Kidney (tissue), 14 donors: ENCODE measurements around the gene ARF6. TPM values are rescaled to one million over a fixed set of nuclear protein-coding genes. Genes with fewer than 3 reads are reported as not detected.
A peak's percentile ranks its signal among the peaks of the same experiment; 100 is the strongest.

Source experiments
- DNase-seq, 5 donors: peaks; one replicate each; pipeline ENCODE4 v3.0.0-alpha.2; 2013 to 2020
- FAIRE-seq: peaks from 2 replicates; lab custom pipeline; 2012; peaks lifted over from hg19 to GRCh38; lab: Jason Lieb, UNC
- H3K27ac ChIP-seq, 2 donors: one replicate each; pipeline ENCODE4 v1.7.0; 2013; ENCODE audit warnings: low read depth in 2 of 2, low read length in 2 of 2, inconsistent platforms in 1 of 2
- H3K27me3 ChIP-seq: one replicate; pipeline ENCODE4 v1.7.1; 2013; ENCODE audit warnings: low read length, inconsistent platforms; ENCODE audit not compliant: control insufficient read depth, insufficient read depth
- H3K36me3 ChIP-seq, 3 donors: one replicate each; pipeline versions ENCODE4 v1.7.0 to v1.7.1; 2013; ENCODE audit warnings: low read length in 3 of 3, control low read depth in 1 of 3, inconsistent platforms in 1 of 3; ENCODE audit not compliant: insufficient read depth in 3 of 3, control insufficient read depth in 2 of 3
- H3K4me1 ChIP-seq, 3 donors: one replicate each; pipeline versions ENCODE4 v1.7.0 to v1.7.1; 2013; ENCODE audit warnings: low read length in 3 of 3, inconsistent platforms in 1 of 3, low read depth in 1 of 3; ENCODE audit not compliant: control insufficient read depth in 2 of 3, insufficient read depth in 2 of 3
- H3K4me3 ChIP-seq, 3 donors: one replicate each; pipeline versions ENCODE4 v1.7.0 to v1.8.1; 2013; ENCODE audit warnings: low read length in 3 of 3, control low read depth in 1 of 3, inconsistent platforms in 1 of 3
- H3K9ac ChIP-seq, 3 donors: one replicate each; pipeline versions ENCODE4 v1.7.0 to v1.7.1; 2013; ENCODE audit warnings: low read length in 3 of 3, control low read depth in 1 of 3, inconsistent platforms in 1 of 3
- H3K9me3 ChIP-seq, 3 donors: one replicate each; pipeline versions ENCODE4 v1.7.0 to v1.7.1; 2013; ENCODE audit warnings: low read length in 3 of 3, control low read depth in 1 of 3, inconsistent platforms in 1 of 3; ENCODE audit not compliant: control insufficient read depth in 2 of 3, insufficient read depth in 1 of 3
- CTCF ChIP-seq: IDR thresholded peaks from 3 replicates; pipeline ENCODE4 v1.5.1; 2012; ENCODE audit warnings: mild to moderate bottlenecking, moderate library complexity, borderline replicate concordance; ENCODE audit not compliant: insufficient read depth; ENCODE audit errors: extremely low read depth
- intact Hi-C: fragments of 100-400 bp; cut with DNase I; formaldehyde crosslinking; loops from one replicate; pipeline ENCODE4 v1.11.1; 2022
- polyA plus RNA-seq: library from polyadenylated mRNA; stranded (reverse); fragments of 350-450 nt; fragmentation: Illumina TruSeq; extraction: RNeasy Lipid Tissue Mini Kit (QIAGEN cat#74804); gene quantifications from one replicate; pipeline ENCODE4 v1.2.3, GENCODE V29; 2014; ENCODE audit warnings: low read depth, low replicate concordance; ENCODE audit not compliant: insufficient read depth
- total RNA-seq: library from RNA; stranded (reverse); fragmentation: NEBNext Ultra II Directional; extraction: Animal tissue kit (Norgen Biotek cat#: 25700); gene quantifications from one replicate; pipeline ENCODE4 v1.2.1, GENCODE V29; 2021
- donor health status: control.
- donor health status: control.
- donor health status: control.
- donor health status: control.
- donor health status: control.
- donor health status: DM: yes; HTN: yes; CAD: no.
- donor health status: Normal renal cell carcinoma (clear cell type).

The ARF6 gene
- total and polyA plus RNA-seq, 2 donors from 2014 or later, result 38.9 to 87.1 TPM

GRCh38 chr14:49876563-49877127, 16.2 kb upstream of the ARF6 start:
- intact Hi-C loops, result no loop called here
- Histone ChIP-seq H3K27me3 (no peaks in the 10 kb centered on the region), H3K9me3 (no peaks in the 10 kb centered on the region), H3K27ac (no peak overlapping the region), H3K4me3 (no peak overlapping the region), H3K9ac (no peak overlapping the region), H3K36me3 (no peaks in the 10 kb centered on the region), H3K4me1 (peaks cover 0 to 8% (median 2%) of the 10 kb centered on the region in 3 donors)
- TF ChIP-seq CTCF, result no peak
- FAIRE-seq, result no peak
- no peak for DNase-seq

GRCh38 chr14:49879646-49880204, 13.2 kb upstream of the ARF6 start:
- H3K9ac ChIP-seq, result no peak overlapping the region
- H3K4me3 ChIP-seq, result no peak overlapping the region
- no peaks in the 10 kb centered on the region for H3K27me3 ChIP-seq
- H3K27ac ChIP-seq, result peak overlapping the region; percentile 63 to 67
- H3K36me3 ChIP-seq, result no peaks in the 10 kb centered on the region
- intact Hi-C loops, result no loop called here
- peaks cover 0 to 8% (median 2%) of the 10 kb centered on the region in 3 donors for H3K4me1 ChIP-seq
- TF ChIP-seq CTCF, result peak; percentile 49
- no peaks in the 10 kb centered on the region for H3K9me3 ChIP-seq
- DNase-seq, result peak in 4 of 5 donors; percentile 45 to 71 (median 56)
- FAIRE-seq, result no peak

- H3K36me3 ChIP-seq, result no peaks in the 10 kb centered on the region
- peak in 3 of 5 donors; percentile 44 to 82 (median 76) for DNase-seq
- TF ChIP-seq CTCF, result no peak
- H3K9me3 ChIP-seq, result no peaks in the 10 kb centered on the region
- no peak overlapping the region for H3K9ac ChIP-seq
- H3K27me3 ChIP-seq, result no peaks in the 10 kb centered on the region
- peaks cover 0 to 8% (median 2%) of the 10 kb centered on the region in 3 donors for H3K4me1 ChIP-seq
- intact Hi-C loops, result no loop called here
- peak overlapping the region; percentile 63 to 67 for H3K27ac ChIP-seq
- FAIRE-seq, result no peak
- no peak overlapping the region for H3K4me3 ChIP-seq
Measured at GRCh38 chr14:49880267-49881064, 12.4 kb upstream of the ARF6 start.
